NCI-H1694 treated with DMSO at 0.1 percent for 48 hours (cell line): ENCODE results near the gene GPR183.

Experiments
- DNase-seq: peaks from one replicate; lab custom pipeline; 2025; lab: John Stamatoyannopoulos, UW

GPR183 gene

DNA sequence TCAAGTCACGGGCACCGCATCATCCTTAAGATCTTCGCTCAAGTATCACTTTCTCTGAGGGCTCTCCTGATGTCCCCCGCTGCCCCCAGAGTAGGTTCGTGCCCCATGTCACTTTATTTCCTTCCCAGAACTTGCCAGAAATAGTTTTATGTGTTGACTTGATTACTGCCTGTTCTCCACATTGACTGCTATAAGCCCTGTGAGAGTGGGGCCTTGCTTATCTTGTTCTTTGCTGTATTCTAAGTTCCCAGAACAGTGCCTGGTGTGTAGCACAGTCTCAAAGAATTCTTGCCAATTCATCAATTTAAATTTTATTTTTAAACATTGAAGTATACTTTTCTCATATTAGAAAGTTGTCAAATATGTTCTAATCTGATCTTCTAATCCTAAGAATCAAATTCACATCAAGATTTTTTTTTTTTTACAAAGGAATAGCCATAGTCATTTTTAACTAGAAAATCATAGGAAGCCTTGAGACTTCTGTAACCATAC, 32.1 kb upstream of the GPR183 start:
- DNase-seq, result no peak

DNA sequence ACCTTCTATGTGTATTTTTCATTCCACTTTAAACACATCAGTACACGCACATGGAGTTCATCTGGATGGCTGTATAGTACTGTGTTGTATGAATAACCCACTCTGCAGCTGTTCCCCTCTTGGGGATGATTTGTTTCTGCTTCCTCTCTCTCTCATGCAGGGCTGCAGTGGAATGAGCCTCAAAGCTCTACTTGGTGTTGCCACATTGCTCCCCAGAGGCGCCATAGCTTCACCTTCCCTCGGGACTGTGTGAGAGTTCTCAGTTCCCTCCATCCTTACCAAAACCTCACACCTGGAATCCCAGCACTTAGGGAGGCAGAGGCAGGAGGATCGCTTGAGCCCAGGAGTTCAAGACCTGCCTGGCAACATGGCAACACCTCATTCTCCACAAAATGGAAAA, 28.4 kb upstream of the GPR183 start:
- no peak for DNase-seq

DNA sequence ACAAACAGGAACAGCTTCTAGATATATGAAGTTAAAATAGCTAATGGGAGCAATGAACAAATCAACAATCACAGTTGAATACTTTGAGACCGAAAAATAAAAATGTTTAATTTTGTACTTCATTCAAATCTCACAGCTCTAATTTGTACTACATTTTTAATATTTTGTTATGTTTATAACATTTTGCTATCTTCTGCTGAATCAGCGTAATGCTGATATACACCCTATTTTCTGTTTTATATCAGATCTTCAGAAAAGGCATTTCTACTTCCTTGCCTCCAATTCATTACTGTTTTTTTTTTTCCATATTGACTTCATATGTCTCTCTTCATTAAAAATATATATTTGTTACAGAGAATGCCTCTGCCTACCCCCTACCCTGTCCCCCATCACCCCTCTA, 27.9 kb upstream of the GPR183 start:
- DNase-seq, result no peak

DNA sequence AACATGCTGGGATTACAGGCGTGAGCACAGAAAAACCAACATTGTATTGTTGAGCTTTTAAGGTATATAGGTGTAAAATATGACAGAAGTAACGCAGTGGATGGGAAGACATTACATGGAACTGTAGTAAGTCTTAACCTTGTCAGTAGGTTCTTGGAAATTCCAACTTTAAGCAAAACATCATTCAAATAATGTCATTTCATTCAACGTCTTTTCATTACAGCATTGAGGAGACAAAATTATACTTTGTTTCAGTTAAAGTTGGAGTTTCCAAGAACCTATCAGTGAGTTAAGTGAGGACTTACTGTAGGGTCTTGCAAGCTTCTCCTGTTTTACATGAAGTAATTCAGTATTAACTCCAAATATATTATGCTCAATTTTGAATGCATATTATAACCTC, 27.0 kb upstream of the GPR183 start:
- no peak for DNase-seq

DNA sequence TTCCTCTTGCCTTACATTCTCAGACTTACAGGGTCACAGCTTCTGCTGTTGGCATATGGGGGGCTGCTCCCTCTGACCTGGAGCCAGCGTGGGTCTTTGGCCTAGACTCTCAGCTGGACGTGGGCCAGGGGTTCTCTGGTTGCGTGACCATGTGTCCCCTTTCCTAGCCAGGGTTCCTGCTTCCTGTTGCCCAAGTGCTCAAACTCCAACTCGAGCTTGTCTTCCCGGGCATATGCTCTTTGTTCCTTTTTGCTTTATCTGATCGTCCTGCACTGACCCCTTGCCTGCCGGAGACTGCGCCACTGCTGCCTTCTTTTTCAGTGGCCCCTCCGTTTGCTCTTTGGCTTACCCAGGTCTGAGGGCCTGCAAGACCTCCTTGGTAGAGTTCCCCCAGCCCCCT, 25.3 kb upstream of the GPR183 start:
- DNase-seq, result no peak

DNA sequence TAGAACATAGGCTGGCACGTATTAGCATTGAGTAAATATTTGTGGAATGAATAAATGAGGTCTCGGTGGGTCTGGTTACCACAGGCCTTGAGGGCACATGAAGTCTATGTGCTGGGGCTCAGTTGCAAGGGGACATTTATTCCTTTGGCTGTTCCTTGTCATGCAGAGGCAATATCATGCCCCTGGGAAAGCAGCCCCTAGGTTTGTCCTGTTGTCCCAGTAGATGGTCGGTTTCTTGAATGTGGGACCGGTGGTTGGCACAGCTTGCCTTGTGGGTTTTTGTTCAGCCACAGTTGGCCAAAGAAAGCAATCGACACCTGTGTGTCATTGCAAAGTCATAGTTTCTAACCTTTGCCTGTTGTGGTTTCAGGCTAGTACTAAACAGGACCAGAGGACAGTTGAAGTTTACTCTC, 24.7 kb upstream of the GPR183 start:
- no peak for DNase-seq

DNA sequence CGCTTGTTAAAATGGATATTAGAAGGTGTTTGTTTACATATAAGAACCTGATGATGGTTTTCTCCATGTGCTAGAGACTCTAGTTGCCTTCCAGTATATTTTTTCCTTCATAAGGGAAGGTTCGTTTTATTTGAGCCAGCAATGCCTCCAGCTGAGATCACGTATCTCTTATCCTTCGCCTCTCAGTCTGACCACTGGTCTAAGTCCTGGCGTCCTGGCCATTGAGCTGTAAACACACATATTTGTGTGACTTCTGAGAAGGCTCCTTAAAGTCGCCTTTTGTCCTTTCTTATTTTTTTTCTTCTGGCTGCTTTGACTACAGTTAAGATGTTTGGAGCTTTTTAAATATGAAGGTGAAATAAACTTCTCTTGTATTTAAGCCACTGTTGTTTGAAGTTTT, 23.7 kb upstream of the GPR183 start:
- no peak for DNase-seq

DNA sequence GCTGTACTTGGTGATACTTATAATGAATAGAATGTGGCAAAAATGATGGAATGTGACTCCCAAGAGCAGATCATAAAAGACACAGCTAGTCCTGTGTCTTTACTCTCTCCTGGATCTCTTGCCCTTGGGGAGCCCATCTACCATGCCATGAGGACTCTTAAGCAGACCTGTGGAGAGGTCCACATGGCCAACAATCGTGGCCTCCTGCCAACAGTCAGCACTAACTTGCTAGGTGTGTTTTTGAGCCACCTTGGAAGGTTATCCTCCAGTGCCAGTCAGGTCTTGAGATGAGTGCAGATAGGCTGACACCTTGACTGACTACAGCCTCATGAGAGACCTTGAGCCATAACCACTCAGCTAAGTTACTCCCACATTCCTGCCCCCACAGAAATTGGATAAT, 22.3 kb upstream of the GPR183 start:
- no peak for DNase-seq

DNA sequence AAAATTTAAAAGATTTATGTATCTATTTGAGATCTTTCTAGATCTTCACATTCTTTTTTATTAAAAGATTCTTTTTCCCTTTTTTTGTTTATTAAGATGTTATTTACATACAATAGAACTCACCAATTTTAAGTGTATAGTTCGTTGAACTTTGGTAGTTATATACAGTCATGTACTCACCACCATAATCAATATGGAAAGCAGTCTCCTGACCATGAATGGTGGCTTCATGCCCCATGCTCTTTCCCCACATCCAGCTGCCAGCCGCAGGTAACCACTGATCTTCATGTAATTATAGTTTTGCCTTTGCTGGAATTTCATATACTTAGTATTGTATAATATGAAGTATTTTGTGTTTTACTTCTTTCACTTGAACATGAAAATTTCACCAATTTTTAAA, 20.6 kb upstream of the GPR183 start:
- no peak for DNase-seq

DNA sequence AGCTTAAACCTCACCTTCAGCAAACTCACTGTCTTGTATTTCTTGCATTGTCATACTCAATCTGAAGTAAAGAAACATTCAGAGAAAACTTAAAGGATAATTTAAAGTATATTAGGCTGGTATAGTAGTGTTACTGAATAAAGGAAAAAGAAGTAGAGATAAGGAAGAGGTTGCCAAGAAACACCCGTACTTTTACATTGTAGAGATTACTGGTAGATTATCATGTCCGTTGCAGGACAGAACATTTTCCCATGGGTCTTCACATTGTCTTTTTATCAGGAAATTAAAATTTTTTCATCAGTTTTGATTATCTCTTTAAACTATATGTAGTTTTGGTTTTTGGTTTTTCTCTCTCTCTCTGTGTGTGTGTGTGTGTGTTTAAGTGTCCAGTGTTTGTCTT, 19.9 kb upstream of the GPR183 start:
- no peak for DNase-seq

DNA sequence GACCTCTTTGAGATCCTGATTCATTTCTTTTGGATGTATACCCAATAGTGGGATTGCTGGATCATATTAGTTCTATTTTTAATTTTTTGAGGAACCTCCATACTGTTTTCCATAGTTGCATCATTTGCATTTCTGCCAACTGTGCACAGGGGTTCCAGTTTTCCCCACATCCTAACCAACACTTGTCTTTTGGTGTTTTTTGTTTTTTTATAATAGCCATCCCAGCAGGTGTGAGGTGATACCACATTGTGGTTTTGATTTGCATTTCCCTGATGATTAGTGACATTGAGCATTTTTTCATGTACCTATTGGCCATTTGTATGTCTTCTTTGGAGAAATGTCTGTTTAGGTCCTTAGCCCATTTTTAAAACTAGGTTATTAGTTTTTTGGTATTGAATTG, 18.8 kb upstream of the GPR183 start:
- no peak for DNase-seq

DNA sequence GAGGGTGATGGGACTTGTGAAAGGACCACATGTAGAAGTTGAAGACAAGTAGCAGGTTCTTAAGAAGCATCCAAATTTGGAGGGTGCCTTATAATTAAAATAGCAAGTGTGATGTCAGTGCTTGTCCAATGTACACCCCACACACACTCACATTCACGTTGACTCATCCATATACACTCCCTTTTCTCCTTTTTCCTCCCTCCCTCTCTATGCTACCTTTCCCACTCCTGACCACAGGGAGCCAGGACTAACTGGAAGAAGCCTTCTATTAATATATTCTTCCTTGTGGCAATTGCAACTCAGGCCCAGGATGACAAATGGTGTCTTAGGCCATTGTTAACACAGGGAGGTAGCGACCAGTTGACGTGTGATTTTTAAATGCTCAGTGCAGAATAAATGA, 16.3 kb upstream of the GPR183 start:
- no peak for DNase-seq

DNA sequence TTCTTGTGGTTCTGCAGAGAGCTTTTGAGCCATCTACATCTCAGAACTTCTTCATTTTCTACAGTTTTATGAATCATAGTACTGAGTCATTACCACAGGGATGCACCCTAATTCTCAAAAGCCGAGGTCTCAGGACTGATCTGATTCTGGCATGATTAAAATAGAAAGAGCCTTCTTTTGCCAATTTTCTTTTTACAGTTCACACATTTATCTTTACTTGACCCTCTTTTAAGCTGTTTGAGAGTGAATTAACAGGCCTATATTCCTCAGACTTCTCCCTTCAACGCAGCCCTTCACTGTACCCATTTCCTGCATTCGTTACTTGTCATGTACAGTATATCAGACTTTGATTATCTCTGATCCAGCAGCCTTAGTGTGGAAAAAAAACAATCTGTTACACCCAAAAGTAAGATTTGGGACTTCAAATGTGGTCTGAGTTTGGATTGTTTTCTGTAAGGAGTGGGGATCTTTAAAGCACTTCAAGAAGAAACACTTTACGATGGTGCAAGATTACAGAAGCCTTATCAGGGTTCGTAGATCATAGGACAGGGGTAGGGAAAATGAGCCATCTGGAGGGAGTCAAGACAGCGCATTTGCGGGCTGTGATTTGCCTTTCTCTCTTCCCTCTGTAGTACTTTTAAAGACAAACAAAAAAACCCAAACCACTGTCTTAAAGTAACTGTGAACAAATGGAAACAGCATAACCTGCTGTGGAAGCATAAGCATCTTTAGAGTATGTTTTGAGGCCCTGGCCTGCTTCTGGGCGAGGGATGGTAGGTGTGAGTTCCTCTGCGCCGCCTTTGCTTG, 15.3 kb upstream of the GPR183 start:
- no peak for DNase-seq

DNA sequence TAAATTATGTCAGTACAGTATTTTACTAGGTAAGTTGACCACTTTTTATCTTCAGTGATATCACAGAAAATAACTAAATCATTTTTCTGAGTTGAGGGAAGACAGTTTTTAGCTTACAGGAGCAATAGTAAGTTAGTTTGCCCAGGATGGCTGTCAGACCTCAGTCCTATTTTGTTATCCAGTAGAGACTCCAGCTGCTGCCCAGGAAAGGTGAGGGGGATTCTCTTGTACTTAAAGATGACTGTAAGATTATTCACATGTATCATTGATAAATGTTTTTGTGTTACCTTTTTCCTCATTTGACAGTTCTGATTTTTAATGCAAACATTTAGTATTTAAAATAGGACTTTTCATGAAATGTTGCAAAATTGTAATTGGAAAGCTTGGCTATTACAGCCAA, 14.5 kb upstream of the GPR183 start:
- no peak for DNase-seq

DNA sequence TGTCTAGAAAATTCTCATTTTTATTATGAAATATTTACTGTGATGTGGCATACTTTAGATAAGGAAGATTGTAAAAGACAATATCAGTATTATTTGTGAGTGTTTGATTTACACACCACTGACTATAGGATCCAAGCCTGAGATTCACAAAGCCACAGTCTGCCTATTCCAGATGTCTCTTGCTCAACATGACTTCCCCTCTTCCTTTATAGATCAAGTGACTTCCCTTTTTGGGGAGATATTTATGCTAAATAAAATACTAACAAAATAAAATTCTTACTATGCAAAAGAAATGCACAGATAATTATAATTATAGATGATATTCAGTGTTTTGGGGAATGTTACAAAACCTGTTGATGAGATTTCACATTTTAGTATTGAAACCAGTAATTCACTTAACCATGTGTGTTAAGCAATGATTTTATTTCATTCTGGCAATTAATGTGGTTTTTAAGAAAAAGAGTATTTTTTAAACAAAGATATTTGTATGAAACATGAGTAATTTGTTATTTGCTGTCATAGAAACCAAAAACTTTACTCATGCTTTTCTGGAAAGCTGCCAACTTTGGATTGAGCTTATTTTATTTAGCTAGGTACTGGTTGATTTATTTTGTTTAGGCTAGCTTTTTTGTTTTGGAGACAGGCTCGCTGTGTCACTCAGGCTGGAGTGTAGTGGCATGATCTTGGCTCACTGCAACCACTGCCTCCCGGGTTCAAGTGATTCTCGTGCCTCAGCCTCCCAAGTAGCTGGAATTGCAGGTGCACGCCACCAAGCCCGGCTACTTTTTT, 13.7 kb upstream of the GPR183 start:
- no peak for DNase-seq

DNA sequence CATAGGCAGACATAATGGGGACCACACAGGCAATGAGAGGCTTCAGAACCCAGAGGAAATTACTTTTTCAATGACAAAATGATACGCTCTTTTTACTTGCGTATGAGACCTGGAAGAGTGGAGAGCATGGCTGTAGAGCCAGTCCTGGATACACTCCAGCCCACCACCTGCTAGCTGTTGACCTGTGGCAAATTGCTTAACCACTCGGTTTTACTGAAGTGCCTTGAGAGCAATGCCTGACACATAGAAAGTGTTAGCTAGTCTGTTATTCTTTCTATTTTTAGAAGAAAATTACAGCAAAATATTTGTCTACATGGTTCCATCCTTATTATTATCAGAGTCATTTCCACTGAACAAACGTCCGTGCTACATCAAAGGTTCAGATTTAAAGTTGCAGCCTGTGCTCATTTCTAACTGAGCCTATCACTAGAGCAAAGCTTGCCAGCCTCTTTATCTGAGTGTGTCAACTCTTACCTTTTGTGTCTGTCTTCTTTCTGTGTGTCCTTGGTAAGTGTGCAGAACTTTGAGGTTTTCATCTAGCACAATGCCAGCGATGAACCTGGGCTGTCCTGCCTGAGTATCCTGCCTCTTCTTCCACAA, 9.6 kb upstream of the GPR183 start:
- no peak for DNase-seq

DNA sequence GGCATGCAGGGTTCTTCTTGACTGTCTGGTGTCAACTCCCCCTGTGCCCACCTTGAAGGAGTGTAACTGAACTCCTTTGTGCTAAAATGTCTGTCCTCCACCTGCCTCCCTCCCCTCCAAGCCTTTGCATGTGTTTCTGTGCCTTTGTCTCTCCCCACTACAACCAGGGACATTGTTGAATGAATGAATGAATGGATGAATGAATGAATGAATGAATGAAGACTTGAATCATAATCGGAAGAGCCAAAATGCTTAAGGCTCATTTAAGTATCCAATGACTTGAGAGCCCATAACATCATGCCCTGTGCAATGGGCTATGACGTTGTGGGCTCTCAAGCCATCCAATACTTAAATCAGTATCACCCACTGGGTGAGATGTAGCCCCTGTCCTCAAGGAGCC, 9.0 kb upstream of the GPR183 start:
- DNase-seq, result no peak

DNA sequence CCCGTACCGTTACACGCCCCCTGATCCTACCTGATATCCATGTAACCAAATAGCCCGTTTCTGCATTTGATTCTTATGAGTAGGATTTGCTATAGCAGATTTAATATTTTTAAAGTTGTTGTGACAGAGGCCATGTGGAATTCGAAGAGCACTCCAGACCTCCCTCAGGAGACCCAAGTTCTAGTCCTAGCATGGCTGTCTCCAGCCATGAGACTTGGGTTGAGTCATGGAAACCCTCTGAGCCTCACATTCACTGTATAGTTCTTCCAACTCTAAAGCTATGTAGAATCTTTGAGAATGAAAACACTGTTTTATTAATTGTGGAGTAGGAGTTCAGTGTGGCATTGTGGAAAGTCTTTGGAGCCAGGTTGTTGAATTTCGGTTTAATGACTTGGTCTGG, 8.0 kb upstream of the GPR183 start:
- DNase-seq, result no peak

DNA sequence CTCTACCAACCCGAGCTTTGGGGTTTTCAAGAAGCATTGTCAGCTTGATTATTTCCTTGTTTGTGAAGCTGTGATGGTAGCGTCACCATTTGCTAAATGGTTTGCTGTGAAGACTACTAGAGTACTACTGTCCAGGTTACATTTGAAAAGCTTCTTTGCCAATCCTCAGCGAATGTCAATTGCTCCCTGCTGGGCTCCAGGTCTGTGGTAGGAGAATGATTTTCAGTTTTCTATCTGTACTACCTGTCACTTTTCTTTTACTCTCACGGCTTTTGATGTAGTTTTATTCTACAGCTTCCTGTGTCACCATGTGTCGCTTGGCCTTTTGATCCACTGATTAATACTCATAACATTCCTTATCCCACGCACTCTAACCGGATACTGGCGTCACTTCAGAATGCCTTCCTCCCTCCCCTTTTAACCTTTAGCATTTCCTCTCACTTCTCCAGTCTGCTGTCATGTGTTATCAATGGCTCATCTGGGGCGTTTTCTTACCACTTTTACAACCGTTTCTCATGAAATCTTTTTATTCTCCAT, 7.5 kb upstream of the GPR183 start:
- no peak for DNase-seq

DNA sequence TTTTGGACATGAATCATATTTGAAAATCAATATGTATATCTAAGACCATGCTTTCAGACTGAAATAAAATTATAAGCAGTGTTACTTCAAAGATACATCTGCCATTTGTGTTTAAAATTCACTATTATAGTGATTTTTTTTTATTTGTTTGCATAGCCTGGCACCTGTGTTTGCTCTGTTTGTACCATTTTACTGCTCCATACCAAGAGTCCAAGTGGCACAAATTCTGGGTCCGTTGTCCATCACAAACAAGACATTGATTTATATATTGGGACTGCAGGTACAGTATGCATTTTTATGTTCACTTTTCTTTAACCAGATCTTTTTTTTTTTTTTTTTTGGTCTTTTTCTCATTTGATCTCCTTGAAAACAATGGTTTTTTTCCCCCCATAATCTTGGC, 6.7 kb upstream of the GPR183 start:
- no peak for DNase-seq

DNA sequence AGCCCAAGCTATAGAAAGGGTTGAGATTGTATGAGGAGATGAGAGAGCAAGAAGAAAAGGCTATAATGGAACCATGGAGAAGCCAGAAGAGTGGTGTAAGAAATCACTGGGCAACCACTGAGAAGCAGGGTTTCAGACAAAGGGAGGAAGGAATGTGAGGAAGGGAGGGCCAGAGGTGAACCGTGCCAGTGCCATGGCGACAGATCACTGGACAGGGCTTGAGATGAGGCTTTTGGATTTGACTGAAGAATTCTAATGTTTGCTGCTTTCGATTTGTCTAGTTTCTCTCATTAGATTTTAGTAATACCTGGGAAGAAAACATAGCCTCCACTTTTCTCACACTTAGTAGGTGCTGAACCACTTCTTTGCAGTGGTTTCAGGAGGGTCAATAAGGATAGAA, 6.3 kb upstream of the GPR183 start:
- DNase-seq, result no peak

DNA sequence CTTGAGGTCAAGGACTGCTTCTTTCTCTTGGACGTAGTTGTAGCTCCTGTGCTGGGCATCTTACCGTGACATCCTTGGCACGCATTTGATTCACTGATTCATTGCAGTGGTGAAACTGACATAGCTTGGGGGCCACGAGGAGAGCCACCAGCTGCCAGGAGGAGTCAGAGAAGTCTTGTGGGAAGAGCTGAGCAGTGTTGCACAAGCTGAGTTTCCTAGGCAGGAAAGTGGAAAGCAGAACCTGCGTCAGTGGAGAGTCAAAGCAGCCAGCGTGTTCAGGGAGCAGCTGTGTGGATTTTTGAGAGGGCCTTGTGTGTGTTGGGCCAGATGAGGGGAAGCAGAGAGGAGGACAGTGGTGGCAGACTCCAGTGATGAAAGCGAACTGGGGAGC, 5.3 kb upstream of the GPR183 start:
- no peak for DNase-seq
